Kidney (tissue), 14 donors: Measurements from ENCODE around the gene ARL6. TPM values are rescaled to one million over a fixed set of nuclear protein-coding genes. Genes with fewer than 3 reads are reported as not detected.

Experiments used
- DNase-seq, 5 donors: peaks; one replicate each; pipeline ENCODE4 v3.0.0-alpha.2; 2013 to 2020
- FAIRE-seq: peaks from 2 replicates; lab custom pipeline; 2012; peaks lifted over from hg19 to GRCh38; lab: Jason Lieb, UNC
- H3K27ac ChIP-seq, 2 donors: one replicate each; pipeline ENCODE4 v1.7.0; 2013; ENCODE audit warnings: low read depth in 2 of 2, low read length in 2 of 2, inconsistent platforms in 1 of 2
- H3K27me3 ChIP-seq: one replicate; pipeline ENCODE4 v1.7.1; 2013; ENCODE audit warnings: low read length, inconsistent platforms; ENCODE audit not compliant: control insufficient read depth, insufficient read depth
- H3K36me3 ChIP-seq, 3 donors: one replicate each; pipeline versions ENCODE4 v1.7.0 to v1.7.1; 2013; ENCODE audit warnings: low read length in 3 of 3, control low read depth in 1 of 3, inconsistent platforms in 1 of 3; ENCODE audit not compliant: insufficient read depth in 3 of 3, control insufficient read depth in 2 of 3
- H3K4me1 ChIP-seq, 3 donors: one replicate each; pipeline versions ENCODE4 v1.7.0 to v1.7.1; 2013; ENCODE audit warnings: low read length in 3 of 3, inconsistent platforms in 1 of 3, low read depth in 1 of 3; ENCODE audit not compliant: control insufficient read depth in 2 of 3, insufficient read depth in 2 of 3
- H3K4me3 ChIP-seq, 3 donors: one replicate each; pipeline versions ENCODE4 v1.7.0 to v1.8.1; 2013; ENCODE audit warnings: low read length in 3 of 3, control low read depth in 1 of 3, inconsistent platforms in 1 of 3
- H3K9ac ChIP-seq, 3 donors: one replicate each; pipeline versions ENCODE4 v1.7.0 to v1.7.1; 2013; ENCODE audit warnings: low read length in 3 of 3, control low read depth in 1 of 3, inconsistent platforms in 1 of 3
- H3K9me3 ChIP-seq, 3 donors: one replicate each; pipeline versions ENCODE4 v1.7.0 to v1.7.1; 2013; ENCODE audit warnings: low read length in 3 of 3, control low read depth in 1 of 3, inconsistent platforms in 1 of 3; ENCODE audit not compliant: control insufficient read depth in 2 of 3, insufficient read depth in 1 of 3
- CTCF ChIP-seq: IDR thresholded peaks from 3 replicates; pipeline ENCODE4 v1.5.1; 2012; ENCODE audit warnings: mild to moderate bottlenecking, moderate library complexity, borderline replicate concordance; ENCODE audit not compliant: insufficient read depth; ENCODE audit errors: extremely low read depth
- intact Hi-C: fragments of 100-400 bp; cut with DNase I; formaldehyde crosslinking; loops from one replicate; pipeline ENCODE4 v1.11.1; 2022
- polyA plus RNA-seq: library from polyadenylated mRNA; stranded (reverse); fragments of 350-450 nt; fragmentation: Illumina TruSeq; extraction: RNeasy Lipid Tissue Mini Kit (QIAGEN cat#74804); gene quantifications from one replicate; pipeline ENCODE4 v1.2.3, GENCODE V29; 2014; ENCODE audit warnings: low read depth, low replicate concordance; ENCODE audit not compliant: insufficient read depth
- total RNA-seq: library from RNA; stranded (reverse); fragmentation: NEBNext Ultra II Directional; extraction: Animal tissue kit (Norgen Biotek cat#: 25700); gene quantifications from one replicate; pipeline ENCODE4 v1.2.1, GENCODE V29; 2021
- donor health status: control.
- donor health status: control.
- donor health status: control.
- donor health status: control.
- donor health status: control.
- donor health status: DM: yes; HTN: yes; CAD: no.
- donor health status: Normal renal cell carcinoma (clear cell type).

The ARL6 gene
- total and polyA plus RNA-seq, 2 donors from 2014 or later = 7.8 to 10.7 TPM

GRCh38 chr3:97815149-97815917 is 50.8 kb downstream of the ARL6 start:
- intact Hi-C loops = no loop called here
- Histone ChIP-seq H3K27ac (no peak overlapping the region), H3K4me1 (no peaks in the 10 kb centered on the region), H3K36me3 (no peaks in the 10 kb centered on the region), H3K27me3 (no peaks in the 10 kb centered on the region), H3K9ac (no peak overlapping the region), H3K9me3 (no peaks in the 10 kb centered on the region), H3K4me3 (no peak overlapping the region)
- FAIRE-seq (no peak), DNase-seq (no peak)
- no peak for TF ChIP-seq CTCF

DNA sequence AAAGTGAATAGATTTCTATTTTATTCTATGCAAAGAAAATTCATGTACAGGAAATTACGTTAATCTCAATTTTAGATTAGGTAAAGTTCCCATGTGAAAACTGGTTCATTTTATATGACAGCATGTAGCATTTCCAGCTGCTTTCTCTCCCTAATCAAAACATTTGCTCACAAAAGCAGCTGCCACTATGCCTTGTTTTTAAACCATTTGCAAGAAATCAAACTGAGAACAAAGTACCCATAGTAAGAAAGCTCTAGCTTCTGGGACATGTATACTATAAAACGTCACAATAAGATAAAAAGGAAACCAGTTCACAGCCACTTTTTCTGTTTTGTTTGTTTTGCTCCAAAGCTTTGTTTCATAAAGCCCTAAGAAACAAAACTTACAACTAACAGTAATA is 52.3 kb downstream of the ARL6 start:
- no peak overlapping the region for H3K4me3 ChIP-seq
- H3K9me3 ChIP-seq = no peaks in the 10 kb centered on the region
- no peak overlapping the region for H3K9ac ChIP-seq
- no peaks in the 10 kb centered on the region for H3K4me1 ChIP-seq
- intact Hi-C loops = no loop called here
- TF ChIP-seq CTCF = no peak
- H3K36me3 ChIP-seq = no peaks in the 10 kb centered on the region
- H3K27ac ChIP-seq = no peak overlapping the region
- FAIRE-seq (no peak), DNase-seq (peak in 2 of 5 donors; percentile 19 to 51)
- no peaks in the 10 kb centered on the region for H3K27me3 ChIP-seq

DNA sequence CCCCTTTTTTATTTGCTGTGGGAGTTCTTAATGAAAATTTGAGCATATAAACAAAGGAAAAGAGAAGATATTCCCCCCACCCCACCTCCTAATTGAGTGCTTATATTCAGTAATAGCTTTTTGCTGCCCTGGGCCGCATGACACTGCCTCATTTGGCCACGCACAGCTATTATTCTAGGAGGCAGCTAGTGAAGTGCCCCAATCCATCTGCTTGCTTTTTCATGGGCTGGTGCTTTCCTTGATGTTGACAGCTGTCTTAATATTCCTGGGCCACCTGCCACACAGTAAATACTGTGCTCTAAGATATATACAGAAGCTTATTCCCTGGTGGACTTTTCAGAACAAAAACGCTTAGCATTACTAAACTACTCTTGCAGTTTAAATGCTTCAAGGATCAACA is 53.4 kb downstream of the ARL6 start:
- Histone ChIP-seq H3K4me1 (no peaks in the 10 kb centered on the region), H3K36me3 (no peaks in the 10 kb centered on the region), H3K27ac (no peak overlapping the region), H3K9ac (no peak overlapping the region), H3K4me3 (no peak overlapping the region), H3K27me3 (no peaks in the 10 kb centered on the region), H3K9me3 (no peaks in the 10 kb centered on the region)
- no peak for TF ChIP-seq CTCF
- intact Hi-C loops = no loop called here
- DNase-seq = no peak
- FAIRE-seq = no peak

GRCh38 chr3:97820780-97821179 is 56.2 kb downstream of the ARL6 start:
- DNase-seq = no peak
- Histone ChIP-seq H3K4me3 (peak overlapping the region in 2 of 3 donors; percentile 76 to 81), H3K4me1 (no peaks in the 10 kb centered on the region), H3K27ac (no peak overlapping the region), H3K9me3 (no peaks in the 10 kb centered on the region), H3K36me3 (no peaks in the 10 kb centered on the region), H3K9ac (peak overlapping the region in 2 of 3 donors; percentile 35 to 84), H3K27me3 (no peaks in the 10 kb centered on the region)
- no peak for FAIRE-seq
- no peak for TF ChIP-seq CTCF
- intact Hi-C loops = no loop called here
